Measurements from ENCODE around the gene TRAPPC10.

Gene TRAPPC10

DNA sequence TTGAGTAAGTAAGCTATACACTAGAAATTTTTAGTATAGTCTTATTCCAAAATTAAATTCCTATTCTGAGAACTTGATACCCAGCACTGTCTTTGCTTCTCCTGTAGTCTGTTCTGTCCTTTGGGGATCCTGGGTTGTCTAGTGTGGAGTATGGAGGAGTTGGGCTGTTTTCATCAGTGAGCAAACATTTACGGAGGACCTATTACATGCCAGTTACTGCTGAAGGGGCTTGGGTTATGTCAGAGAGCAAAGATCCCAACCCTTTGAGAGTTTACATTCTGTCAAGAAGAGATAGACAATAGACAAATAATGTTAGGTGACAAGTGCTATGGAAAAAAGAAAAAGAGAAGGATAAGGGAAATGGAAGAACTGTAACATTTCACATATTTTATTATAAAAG lies 9.0 kb downstream of the TRAPPC10 start:
- H3K4me1 Mint-ChIP-seq (ENCODE audit: low read depth), result peaks cover 88% of the 10 kb centered on the region
- H3K4me3 Mint-ChIP-seq, result no peak overlapping the region
- H3K27me3 Mint-ChIP-seq, result no peaks in the 10 kb centered on the region
- intact Hi-C loops (cut with micrococcal nuclease), result no loop called here
- peak overlapping the region; percentile 15 for H3K27ac Mint-ChIP-seq
- H3K36me3 Mint-ChIP-seq (ENCODE audit: low read depth), result peaks cover 36% of the 10 kb centered on the region
- H3K9me3 Mint-ChIP-seq, result no peaks in the 10 kb centered on the region

DNA sequence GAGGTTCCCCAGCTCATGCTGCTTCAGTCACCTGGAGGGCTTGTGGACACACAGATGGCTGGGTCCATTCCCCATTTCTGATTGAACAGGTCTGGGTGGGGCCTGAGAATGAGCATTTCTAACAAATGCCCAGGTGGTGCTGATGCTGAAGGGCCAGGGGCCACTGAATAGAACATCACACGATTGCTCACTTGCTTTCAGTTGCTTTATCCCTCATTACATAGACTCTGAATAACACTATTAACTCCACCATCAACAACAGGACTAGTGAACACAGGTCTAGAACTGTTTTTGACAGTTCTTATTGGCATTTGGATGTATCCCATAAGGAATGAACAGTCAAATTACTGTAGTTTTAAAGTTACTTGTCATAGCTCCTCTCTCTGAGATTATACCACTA lies 12.1 kb downstream of the TRAPPC10 start:
- no peaks in the 10 kb centered on the region for H3K9me3 Mint-ChIP-seq
- H3K27ac Mint-ChIP-seq, result peak overlapping the region; percentile 80
- peaks cover 80% of the 10 kb centered on the region for H3K4me1 Mint-ChIP-seq (ENCODE audit: low read depth)
- no peaks in the 10 kb centered on the region for H3K27me3 Mint-ChIP-seq
- H3K36me3 Mint-ChIP-seq (ENCODE audit: low read depth), result peaks cover 28% of the 10 kb centered on the region
- H3K4me3 Mint-ChIP-seq, result no peak overlapping the region
- intact Hi-C loops (cut with micrococcal nuclease), result no loop called here

DNA sequence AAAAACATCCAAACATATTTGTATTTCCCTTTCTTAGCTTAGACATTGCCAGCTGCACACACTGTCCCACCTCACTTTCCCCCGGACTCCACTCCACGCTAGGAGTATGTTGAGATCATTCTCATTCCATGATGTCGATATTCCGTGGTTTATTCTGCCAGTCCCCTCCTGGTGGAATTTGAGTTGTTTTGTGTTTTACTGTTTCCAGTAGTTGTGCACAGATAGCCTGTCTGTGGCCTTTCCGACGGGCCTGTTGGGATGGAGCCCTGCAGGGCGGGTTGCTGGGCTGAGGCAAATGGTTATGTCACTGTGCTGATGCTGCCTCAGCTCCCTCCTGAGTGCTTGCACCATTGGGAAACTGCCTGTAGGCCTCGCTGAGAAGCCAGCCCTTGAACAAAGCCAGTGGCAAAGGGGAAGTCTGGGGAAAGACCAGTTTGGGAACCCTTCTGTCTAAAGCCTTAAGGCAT lies 12.8 kb downstream of the TRAPPC10 start:
- H3K9me3 Mint-ChIP-seq, result no peaks in the 10 kb centered on the region
- H3K36me3 Mint-ChIP-seq (ENCODE audit: low read depth), result peaks cover 21% of the 10 kb centered on the region
- peak overlapping the region; percentile 80 for H3K27ac Mint-ChIP-seq
- intact Hi-C loops (cut with micrococcal nuclease), result no loop called here
- H3K27me3 Mint-ChIP-seq, result no peaks in the 10 kb centered on the region
- peaks cover 81% of the 10 kb centered on the region for H3K4me1 Mint-ChIP-seq (ENCODE audit: low read depth)
- H3K4me3 Mint-ChIP-seq, result peak overlapping the region; percentile 23

DNA sequence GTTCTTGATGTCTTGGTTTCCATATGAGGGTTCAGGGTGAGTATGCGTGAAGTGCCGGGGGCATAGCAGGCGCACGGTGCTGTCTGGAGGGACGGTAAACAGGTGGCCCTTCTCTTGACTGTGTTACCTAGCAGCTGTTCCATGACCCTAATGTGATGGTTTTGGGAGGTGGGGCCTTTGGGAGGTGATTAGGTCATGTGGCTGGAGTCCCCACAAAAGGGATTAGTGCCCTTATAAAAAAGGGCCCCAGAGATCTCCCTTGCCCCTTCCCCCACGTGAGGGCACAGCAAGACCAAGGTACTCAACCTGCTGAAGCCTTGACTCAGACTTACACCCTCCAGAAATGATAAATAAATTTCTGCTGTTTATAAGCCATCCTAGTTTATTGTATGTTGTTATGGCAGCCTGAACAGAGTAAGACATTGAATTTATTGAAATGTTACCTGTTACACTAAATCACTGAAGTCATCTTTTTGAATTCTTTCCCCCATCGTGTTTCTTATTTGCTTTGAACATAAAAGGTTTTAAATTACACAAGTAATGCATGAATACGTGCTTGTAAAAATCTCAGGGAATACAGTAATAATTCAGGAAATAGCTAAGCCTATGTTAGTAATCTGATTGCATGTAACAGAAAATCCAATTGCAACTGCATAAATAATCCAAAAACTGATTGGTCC lies 15.6 kb downstream of the TRAPPC10 start:
- H3K9me3 Mint-ChIP-seq, result no peaks in the 10 kb centered on the region
- intact Hi-C loops (cut with micrococcal nuclease), result no loop called here
- H3K36me3 Mint-ChIP-seq (ENCODE audit: low read depth), result peaks cover 29% of the 10 kb centered on the region
- no peaks in the 10 kb centered on the region for H3K27me3 Mint-ChIP-seq
- H3K4me1 Mint-ChIP-seq (ENCODE audit: low read depth), result peaks cover 65% of the 10 kb centered on the region
- H3K4me3 Mint-ChIP-seq, result no peak overlapping the region
- peak overlapping the region; percentile 22 for H3K27ac Mint-ChIP-seq

DNA sequence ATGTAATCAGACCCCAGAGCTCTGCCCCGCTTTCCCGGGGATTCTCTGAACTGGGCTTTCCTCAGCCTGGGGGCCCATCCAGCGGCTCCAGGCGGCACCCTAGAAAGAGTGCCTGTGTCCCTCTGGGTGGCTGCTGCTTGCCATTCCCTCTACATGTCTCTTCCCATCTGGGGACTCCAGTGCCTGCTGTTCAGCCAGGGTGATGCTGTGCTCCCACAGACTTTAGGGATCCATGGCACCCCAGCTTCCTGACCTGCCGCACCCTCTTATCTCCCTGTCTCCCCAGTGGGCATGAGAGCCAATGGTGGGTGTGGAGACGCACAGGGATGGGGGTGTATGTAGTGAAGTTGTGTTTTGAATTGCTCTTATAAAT lies 16.2 kb downstream of the TRAPPC10 start:
- Mint-ChIP-seq H3K27me3 (no peaks in the 10 kb centered on the region), H3K9me3 (no peaks in the 10 kb centered on the region), H3K27ac (peak overlapping the region; percentile 22), H3K4me1 (ENCODE audit: low read depth) (peaks cover 60% of the 10 kb centered on the region), H3K36me3 (ENCODE audit: low read depth) (peaks cover 29% of the 10 kb centered on the region), H3K4me3 (no peak overlapping the region)
- intact Hi-C loops (cut with micrococcal nuclease), result no loop called here

DNA sequence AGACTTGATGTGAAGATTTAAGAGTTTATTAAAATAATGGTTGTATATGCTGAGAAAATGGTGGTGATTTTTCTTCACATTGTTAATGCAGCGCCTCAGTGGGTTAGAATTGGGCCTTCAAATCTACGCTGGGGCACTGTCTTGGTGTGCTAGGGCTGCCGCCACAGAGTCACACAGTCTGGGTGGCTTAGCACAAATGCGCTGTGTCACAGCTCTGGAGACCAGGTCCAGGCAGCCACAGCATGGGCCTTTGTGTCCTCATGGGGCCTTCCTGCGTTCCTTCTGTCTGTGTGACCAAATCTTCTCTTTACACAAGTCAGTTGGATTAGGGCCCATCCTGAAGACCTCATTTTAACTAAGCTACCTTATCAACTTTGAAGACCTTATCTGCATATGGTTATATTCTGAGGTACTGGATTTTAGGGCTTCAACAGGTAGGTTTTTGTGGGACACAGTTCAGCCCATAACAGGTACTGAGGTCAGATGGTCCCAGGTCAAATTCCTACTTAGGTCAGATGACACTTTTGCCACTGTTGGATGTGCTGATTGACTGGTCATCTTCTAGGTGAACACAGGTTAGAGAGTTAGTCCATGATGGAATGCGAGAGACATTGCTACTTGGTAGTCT lies 17.5 kb downstream of the TRAPPC10 start:
- H3K4me3 Mint-ChIP-seq, result no peak overlapping the region
- no peak overlapping the region for H3K27ac Mint-ChIP-seq
- peaks cover 53% of the 10 kb centered on the region for H3K4me1 Mint-ChIP-seq (ENCODE audit: low read depth)
- H3K9me3 Mint-ChIP-seq, result no peaks in the 10 kb centered on the region
- H3K36me3 Mint-ChIP-seq (ENCODE audit: low read depth), result peaks cover 40% of the 10 kb centered on the region
- H3K27me3 Mint-ChIP-seq, result no peaks in the 10 kb centered on the region
- intact Hi-C loops (cut with micrococcal nuclease), result no loop called here

DNA sequence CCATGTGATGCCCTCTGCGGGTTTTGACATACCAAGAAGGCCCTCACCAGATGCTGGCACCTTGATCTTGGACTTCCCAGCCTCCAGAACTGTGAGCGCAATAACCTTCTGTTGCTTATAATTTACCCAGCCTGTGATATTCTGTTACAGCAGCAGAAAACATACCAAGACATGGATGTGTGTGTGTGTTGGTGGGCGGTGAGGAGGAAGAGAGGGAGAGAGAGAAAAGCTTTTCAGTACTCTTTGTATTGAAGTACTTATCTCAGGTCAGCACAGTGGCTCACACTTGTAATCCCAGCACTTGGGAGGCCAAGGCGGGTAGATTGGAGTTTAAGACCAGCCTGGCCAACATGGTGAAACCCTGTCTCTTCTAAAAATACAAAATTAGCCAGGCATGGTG lies 23.1 kb downstream of the TRAPPC10 start:
- Mint-ChIP-seq H3K27me3 (no peaks in the 10 kb centered on the region), H3K36me3 (ENCODE audit: low read depth) (peaks cover 90% of the 10 kb centered on the region), H3K9me3 (no peaks in the 10 kb centered on the region), H3K27ac (no peak overlapping the region), H3K4me3 (no peak overlapping the region), H3K4me1 (ENCODE audit: low read depth) (peaks cover 4% of the 10 kb centered on the region)
- intact Hi-C loops (cut with micrococcal nuclease), result no loop called here

DNA sequence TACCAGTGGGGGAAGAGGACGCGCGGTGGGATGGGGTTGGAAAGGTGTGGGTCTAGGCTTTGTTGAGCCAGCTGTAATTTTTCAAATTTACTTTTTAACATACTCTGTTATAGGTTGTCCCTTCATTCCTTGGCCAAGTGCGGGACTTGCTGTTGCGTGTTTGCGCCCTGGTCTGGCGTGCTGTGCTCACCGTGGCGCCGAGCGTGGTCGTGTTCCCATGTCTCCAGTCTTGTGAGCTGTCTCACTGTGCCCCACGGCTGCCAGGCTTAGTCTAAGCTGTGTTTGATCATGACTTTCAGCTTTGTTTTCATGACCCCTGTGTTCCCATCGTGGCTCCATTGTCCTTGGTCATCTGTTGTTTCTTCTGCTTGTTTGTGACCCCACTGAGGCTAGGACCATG lies 26.0 kb downstream of the TRAPPC10 start:
- Mint-ChIP-seq H3K9me3 (no peaks in the 10 kb centered on the region), H3K27me3 (no peaks in the 10 kb centered on the region), H3K27ac (peak overlapping the region; percentile 17), H3K4me3 (no peak overlapping the region), H3K4me1 (ENCODE audit: low read depth) (no peaks in the 10 kb centered on the region), H3K36me3 (ENCODE audit: low read depth) (peaks cover 96% of the 10 kb centered on the region)
- intact Hi-C loops (cut with micrococcal nuclease), result no loop called here

DNA sequence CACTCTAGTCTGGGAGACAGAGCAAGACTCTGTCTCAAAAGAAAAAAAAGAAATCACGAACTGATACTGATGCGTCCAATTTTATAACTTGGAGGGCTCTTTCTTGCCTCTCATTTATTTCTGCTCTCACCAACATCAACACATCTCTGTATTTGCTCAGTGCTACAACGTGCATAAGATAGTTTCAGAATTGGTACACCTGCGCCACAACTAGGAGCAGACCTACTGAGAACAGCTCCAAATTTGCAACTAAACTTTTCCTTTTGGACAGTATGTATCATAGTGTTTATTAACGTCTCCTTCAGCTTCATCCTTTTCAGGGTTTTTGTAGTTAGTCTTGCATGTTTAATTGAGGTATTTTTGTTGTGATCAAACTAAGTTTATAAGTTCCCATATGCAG lies 27.7 kb downstream of the TRAPPC10 start:
- intact Hi-C loops (cut with micrococcal nuclease), result no loop called here
- no peaks in the 10 kb centered on the region for H3K9me3 Mint-ChIP-seq
- H3K4me1 Mint-ChIP-seq (ENCODE audit: low read depth), result no peaks in the 10 kb centered on the region
- no peaks in the 10 kb centered on the region for H3K27me3 Mint-ChIP-seq
- H3K4me3 Mint-ChIP-seq, result no peak overlapping the region
- H3K36me3 Mint-ChIP-seq (ENCODE audit: low read depth), result peaks cover 96% of the 10 kb centered on the region
- no peak overlapping the region for H3K27ac Mint-ChIP-seq

DNA sequence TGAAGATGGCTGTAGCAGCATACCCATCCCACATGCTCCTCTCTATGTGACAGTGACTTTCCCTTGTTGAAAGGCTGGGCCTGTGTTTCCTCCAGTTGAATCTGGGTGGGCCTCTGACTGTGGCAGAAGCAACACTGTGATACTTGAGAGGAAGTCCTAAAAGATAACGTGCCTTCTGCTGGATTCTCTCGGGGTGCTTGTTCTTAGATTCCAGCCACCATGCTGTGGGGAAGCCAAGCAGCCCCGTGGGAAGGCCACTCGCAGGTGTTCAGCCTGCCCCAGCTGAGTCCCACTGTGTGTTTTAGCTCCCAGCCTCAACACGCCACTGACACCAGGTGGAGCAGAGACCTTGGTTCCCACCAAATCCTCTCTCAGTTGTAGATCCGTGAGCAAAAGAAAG lies 31.5 kb downstream of the TRAPPC10 start:
- H3K36me3 Mint-ChIP-seq (ENCODE audit: low read depth), result peaks cover 96% of the 10 kb centered on the region
- H3K27me3 Mint-ChIP-seq, result no peaks in the 10 kb centered on the region
- no peaks in the 10 kb centered on the region for H3K9me3 Mint-ChIP-seq
- H3K27ac Mint-ChIP-seq, result no peak overlapping the region
- intact Hi-C loops (cut with micrococcal nuclease), result no loop called here
- H3K4me3 Mint-ChIP-seq, result no peak overlapping the region
- H3K4me1 Mint-ChIP-seq (ENCODE audit: low read depth), result no peaks in the 10 kb centered on the region

DNA sequence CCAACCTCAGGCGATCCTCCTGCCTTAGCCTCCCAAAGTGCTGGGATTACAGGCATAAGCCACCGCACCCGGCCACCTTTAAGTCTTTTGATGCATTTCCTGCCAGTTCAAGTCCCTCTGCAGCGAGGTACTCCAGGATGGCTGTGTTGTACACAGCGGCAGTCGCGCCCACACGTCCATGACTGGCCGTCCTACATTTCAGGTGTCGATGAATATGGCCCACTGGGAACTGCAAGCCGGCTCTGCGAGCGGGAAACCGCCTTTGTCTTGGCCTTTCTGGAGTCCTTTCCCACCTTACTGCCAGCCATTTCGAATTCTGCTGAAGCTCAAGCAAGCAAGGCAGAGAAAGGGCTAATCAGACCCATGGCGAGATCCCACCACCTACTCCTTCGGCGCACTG lies 34.6 kb downstream of the TRAPPC10 start:
- Mint-ChIP-seq H3K27ac (no peak overlapping the region), H3K4me1 (ENCODE audit: low read depth) (peaks cover 6% of the 10 kb centered on the region), H3K27me3 (no peaks in the 10 kb centered on the region), H3K9me3 (no peaks in the 10 kb centered on the region), H3K4me3 (no peak overlapping the region), H3K36me3 (ENCODE audit: low read depth) (peaks cover 93% of the 10 kb centered on the region)
- intact Hi-C loops (cut with micrococcal nuclease), result no loop called here

DNA sequence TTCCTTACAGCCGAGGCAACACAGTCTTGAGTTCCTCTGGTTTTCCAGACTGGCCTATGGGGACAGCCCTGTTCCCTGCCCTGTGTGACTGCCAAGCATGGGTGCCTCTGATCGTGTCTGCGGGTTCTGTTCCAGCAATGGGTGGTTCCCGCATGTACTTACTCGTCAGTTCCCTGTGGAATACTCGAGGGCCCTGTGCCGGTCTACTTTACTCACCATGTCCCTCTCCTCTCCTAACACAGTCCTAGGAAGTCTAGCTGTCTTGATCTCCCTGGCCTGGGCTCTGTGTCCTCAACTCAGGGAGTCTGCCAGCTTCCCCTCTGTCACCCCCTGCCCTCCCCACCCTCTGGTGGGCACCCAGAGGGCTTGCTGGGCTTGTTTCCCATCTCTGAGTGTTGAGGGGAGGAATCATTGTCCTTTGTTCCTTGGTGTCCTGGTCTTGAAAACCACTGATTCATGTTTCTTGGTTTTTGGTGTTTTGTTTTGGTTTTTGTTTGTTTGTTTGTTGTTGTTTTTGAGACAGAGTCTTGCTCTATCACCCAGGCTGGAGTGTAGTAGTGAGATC lies 36.0 kb downstream of the TRAPPC10 start:
- no peaks in the 10 kb centered on the region for H3K27me3 Mint-ChIP-seq
- H3K36me3 Mint-ChIP-seq (ENCODE audit: low read depth), result peaks cover 98% of the 10 kb centered on the region
- no peak overlapping the region for H3K4me3 Mint-ChIP-seq
- H3K9me3 Mint-ChIP-seq, result no peaks in the 10 kb centered on the region
- H3K4me1 Mint-ChIP-seq (ENCODE audit: low read depth), result peaks cover 6% of the 10 kb centered on the region
- no peak overlapping the region for H3K27ac Mint-ChIP-seq
- intact Hi-C loops (cut with micrococcal nuclease), result no loop called here

DNA sequence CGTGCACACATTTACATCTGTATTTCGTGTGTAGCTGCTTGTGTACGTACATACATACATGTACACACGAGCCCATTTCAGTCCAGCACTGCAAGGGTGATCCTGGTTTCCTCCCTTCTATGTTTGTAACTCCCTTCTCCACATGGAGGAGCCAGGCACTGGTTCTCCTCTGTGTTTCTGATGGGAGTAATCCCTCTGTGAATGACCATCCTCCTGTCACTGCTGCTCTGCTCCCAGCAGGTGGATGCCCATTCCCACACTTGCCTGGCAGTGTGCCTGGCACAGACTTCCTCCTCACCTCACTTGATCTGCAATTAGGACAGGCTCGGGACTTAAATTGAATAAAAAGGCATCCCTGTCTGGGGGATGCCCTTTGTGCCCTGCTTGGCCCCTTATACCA lies 37.1 kb downstream of the TRAPPC10 start:
- H3K27ac Mint-ChIP-seq, result peak overlapping the region; percentile 9
- peaks cover 95% of the 10 kb centered on the region for H3K36me3 Mint-ChIP-seq (ENCODE audit: low read depth)
- H3K4me3 Mint-ChIP-seq, result no peak overlapping the region
- intact Hi-C loops (cut with micrococcal nuclease), result no loop called here
- peaks cover 6% of the 10 kb centered on the region for H3K4me1 Mint-ChIP-seq (ENCODE audit: low read depth)
- no peaks in the 10 kb centered on the region for H3K9me3 Mint-ChIP-seq
- H3K27me3 Mint-ChIP-seq, result no peaks in the 10 kb centered on the region

DNA sequence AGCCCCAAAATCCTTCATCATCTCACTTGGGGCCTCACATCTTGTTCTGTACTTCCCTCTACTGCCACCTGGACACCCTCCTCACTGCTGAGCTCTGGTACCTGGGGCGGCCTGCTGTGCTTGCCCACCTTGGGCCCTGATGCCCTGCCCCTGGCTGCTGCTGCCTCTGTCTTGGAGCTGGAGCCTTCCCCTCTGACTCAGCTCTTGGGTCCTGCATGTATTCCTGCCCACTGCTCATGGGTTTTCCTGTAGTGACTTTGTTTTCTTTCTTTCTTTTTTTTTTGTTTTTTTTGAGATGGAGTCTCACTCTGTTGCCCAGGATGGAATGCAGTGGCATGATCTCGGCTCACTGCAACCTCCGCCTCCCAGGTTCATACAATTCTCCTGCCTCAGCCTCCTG lies 37.5 kb downstream of the TRAPPC10 start:
- intact Hi-C loops (cut with micrococcal nuclease), result no loop called here
- no peak overlapping the region for H3K4me3 Mint-ChIP-seq
- peaks cover 6% of the 10 kb centered on the region for H3K4me1 Mint-ChIP-seq (ENCODE audit: low read depth)
- H3K27me3 Mint-ChIP-seq, result no peaks in the 10 kb centered on the region
- H3K9me3 Mint-ChIP-seq, result no peaks in the 10 kb centered on the region
- H3K27ac Mint-ChIP-seq, result peak overlapping the region; percentile 9
- peaks cover 93% of the 10 kb centered on the region for H3K36me3 Mint-ChIP-seq (ENCODE audit: low read depth)

Measured in dendritic cell treated with granulocyte-macrophage colony-stimulating factor and Interleukin-4, amounts not matched to agents 40 ng/mL and 50 ng/mL, for 4 days (primary cell).